Measurements from ENCODE around the gene ACTA2. TPM values are rescaled to one million over a fixed set of nuclear protein-coding genes. Genes with fewer than 3 reads are reported as not detected.
"Not testable (repeated sequence)": the region's sequence is repeated elsewhere in the genome, so short reads cannot be mapped to it uniquely, and the experiment has no call there.

Gene ACTA2
- total RNA-seq, 1 experiment from 2014 or later, result 11.2 TPM

- no peak for DNase-seq (ENCODE audit: low spot score)
These were observed 2.4 kb downstream of the ACTA2 start for GRCh38 chr10:88949912-88950837.

- no peak for DNase-seq (ENCODE audit: low spot score)
These were observed 3.5 kb downstream of the ACTA2 start for GRCh38 chr10:88949051-88949450.

DNA sequence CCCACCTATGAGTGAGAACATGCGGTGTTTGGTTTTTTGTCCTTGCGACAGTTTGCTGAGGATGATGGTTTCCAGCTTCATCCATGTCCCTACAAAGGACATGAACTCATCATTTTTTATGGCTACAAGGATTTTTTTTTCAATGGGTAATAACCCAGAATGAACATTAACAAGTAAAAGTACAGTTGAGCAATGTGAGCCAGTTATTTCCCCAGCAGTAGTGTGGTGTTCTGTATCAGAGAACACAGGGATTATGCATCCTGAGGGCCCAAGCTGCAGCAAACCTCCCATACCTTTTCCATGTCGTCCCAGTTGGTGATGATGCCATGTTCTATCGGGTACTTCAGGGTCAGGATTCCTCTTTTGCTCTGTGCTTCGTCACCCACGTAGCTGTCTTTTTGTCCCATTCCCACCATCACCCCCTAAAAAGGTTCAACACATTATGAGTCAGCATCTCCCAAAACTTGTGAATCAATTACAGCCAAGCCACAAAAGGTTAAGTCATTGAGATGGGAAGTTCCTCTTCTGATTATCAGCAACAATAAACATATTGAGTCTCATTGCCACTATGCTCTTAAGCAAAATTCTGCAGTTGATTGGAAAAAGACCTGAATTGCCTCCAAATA, 5.5 kb downstream of the ACTA2 start:
- no peak for DNase-seq (ENCODE audit: low spot score)

DNA sequence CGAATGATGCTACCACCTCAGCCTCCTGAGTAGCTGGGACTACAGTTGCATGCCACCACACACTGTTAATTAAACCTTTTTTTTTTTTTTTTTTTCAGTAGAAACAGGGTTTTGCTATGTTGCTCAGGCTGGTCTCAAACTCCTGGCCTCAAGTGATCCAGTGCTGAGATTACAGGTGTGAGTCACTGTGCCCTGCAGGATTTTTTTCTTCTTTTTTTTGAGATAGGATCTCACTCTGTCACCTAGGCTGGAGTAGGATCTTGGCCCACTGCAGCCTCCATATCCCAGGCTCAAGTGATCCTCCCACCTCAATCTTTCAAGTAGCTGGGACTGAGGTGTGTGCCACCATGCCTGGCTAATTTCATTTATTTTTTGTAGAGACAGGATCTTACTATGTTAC, 6.4 kb downstream of the ACTA2 start:
- no peak for DNase-seq (ENCODE audit: low spot score)

DNA sequence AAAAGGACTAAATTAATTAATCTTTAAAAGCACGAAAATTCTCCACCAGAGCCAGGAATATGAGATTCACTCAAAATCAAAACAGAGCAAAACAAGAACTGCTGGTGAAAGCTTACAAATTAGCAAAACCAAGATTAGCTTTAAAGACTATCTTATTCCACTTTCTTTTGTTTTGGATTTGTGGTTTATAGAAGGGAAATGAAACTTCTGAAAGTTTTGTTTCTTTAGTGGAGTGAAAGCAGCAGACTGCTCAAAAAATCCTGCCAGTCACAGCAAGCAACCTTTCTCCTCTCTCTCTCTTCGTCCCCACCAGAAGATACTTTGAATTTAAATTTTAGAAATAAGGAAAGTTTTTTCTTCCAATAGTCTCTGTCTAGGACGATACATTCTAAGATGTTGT, 7.8 kb downstream of the ACTA2 start:
- no peak for DNase-seq (ENCODE audit: low spot score)

- no peak for DNase-seq (ENCODE audit: low spot score)
These were observed 8.8 kb downstream of the ACTA2 start for GRCh38 chr10:88943778-88944177.

DNA sequence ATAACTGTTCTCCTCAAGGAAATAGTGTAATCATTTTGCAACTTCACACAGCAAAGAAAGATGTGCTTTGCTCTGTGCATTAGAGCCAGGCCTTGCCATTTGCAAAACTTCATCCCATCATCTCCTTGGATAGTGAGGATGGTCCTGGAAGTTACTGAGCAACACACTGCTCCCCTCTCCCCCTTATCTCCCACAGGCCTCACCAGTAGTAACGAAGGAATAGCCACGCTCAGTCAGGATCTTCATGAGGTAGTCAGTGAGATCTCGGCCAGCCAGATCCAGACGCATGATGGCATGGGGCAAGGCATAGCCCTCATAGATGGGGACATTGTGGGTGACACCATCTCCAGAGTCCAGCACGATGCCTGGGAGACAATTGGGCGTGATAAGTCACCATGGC, 11.5 kb downstream of the ACTA2 start:
- no peak for DNase-seq (ENCODE audit: low spot score)

DNA sequence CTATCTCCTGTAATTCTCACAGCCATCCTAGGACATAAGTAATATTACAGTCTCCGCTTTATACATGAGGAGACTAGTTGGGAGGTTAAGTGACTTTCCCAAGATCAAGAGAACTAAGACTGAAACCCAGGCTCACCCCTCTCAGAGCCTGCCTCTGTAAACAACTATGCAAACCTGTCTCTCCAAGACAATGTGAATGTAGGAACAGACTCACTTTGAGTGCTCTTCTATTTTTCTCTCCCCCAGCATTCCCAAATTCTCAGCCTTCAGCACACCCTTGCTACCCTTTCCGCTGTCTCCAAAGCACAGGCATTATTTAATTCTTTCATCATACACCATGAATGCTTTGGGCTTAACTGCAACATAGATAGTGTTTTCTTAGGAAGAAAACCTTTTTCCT, 13.6 kb downstream of the ACTA2 start:
- no peak for DNase-seq (ENCODE audit: low spot score)

DNA sequence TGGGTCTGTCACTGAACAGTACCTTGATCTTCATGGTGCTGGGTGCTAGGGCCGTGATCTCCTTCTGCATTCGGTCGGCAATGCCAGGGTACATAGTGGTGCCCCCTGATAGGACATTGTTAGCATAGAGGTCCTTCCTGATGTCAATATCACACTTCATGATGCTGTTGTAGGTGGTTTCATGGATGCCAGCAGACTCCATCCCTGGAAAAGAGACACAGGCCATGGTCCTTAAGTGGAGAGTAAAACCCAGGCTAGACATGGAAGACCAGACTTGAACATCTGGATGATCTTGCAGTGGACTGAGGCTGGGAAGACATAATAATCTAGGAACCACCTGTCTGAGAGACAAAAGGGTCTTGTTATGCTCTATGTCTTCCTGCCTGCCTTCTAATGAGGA, 14.5 kb downstream of the ACTA2 start:
- no peak for DNase-seq (ENCODE audit: low spot score)

DNA sequence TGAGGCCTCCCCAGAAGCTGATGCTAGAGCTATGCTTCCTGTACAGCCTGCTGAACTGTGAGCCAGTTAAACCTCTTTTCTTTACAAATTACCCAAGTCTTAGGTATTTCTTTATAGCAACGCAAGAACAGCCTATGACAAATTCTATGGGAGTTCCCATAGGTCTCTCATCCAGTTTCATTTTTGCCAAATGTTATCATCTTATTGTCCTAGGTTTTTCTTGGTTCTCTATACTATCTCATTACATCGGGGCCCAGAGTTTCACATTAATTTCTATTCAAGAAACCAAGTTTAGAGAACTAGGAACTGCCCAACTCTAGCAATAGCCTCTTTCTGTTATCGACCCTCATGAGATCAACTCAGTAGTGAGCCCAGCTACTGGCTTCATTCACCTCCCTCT, 15.9 kb downstream of the ACTA2 start:
- DNase-seq (ENCODE audit: low spot score), result no peak

DNA sequence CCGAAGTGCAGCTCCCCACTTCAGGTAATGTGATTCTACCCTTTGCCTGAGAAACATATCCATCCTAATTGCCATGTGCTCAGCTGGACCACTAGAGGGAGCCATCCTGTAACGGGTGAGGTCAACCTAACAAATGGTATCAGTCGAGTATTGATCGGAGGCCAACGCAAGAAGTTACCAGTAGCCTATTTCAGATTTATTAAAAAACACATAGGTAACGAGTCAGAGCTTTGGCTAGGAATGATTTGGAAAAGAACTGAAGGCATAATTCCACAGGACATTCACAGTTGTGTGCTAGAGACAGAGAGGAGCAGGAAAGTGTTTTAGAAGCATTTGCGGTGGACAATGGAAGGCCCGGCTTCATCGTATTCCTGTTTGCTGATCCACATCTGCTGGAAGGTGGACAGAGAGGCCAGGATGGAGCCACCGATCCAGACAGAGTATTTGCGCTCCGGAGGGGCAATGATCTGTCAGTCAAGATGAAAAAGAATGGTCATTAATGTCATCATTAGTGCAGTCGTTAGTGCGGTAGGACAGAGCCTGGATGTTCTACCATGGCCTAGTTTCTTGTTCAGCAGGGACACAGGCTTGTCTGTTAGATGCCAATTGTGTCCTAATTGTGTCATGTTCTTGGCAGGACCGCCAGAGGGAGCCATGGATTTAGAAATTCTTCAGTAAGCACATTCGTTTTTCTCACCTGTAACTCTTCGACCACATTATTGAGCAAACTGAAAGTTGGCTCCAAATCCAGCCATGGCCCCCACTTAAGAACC, 17.5 kb downstream of the ACTA2 start:
- peak; percentile 76 for DNase-seq (ENCODE audit: low spot score)

DNA sequence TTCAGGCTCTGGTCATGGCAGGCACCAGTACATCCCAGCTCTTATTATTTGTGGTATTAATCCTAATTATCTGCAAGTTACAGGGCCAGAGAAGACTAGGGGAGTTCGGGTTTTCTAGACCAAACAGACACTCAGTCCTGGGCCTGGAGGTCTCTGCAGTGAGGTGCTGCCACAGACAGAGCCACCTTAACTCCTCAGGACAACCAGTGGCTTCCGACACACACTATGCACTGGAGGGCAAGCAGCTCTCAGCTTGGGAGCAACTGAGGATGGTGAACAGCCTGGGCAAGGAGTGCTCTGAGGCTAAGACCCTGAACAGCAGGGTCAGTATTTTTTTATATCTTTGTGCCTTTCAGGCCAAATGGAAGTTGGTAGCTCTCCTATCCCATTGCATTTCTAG, 19.0 kb downstream of the ACTA2 start:
- DNase-seq (ENCODE audit: low spot score), result no peak

- DNase-seq (ENCODE audit: low spot score), result peak; percentile 76
These were observed 19.9 kb downstream of the ACTA2 start for GRCh38 chr10:88932539-88933256.

GRCh38 chr10:88932029-88932428, 20.5 kb downstream of the ACTA2 start:
- not testable (repeated sequence) for DNase-seq (ENCODE audit: low spot score)

DNA sequence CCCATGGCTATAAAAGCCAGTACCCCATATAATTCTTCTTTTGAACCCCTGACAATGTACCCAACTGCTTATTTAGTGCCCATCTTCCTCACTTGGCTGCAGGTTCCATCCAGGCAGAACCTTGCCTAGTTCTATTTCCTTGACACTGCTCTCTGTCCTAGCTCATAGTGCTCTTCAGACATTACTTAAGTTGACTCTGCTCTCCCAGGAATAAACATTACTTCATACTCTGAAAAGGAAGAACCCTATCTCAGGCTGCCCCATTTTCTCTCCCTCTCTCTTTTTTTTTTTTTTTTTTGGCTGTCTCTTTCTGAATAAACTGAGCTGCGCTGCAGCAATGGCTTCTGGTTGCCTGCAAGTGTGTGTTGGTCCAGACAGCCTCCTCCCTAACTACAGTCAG, 21.0 kb downstream of the ACTA2 start:
- DNase-seq (ENCODE audit: low spot score), result no peak

- DNase-seq (ENCODE audit: low spot score), result no peak
These were observed 24.3 kb downstream of the ACTA2 start for GRCh38 chr10:88928254-88928653.

DNA sequence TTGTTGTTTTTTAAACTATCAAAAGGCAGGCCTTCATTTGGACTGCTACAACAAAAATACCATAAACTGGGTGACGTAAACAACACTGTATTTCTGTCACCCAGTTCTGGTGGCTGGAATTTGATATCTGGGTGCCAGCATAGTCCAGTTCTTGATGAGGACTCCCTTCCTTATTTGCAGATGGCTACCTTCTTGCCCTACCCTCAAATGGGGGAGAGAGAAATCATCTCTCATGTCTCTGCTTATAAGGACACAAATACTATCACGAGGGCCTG, 25.2 kb downstream of the ACTA2 start:
- DNase-seq (ENCODE audit: low spot score), result no peak

DNA sequence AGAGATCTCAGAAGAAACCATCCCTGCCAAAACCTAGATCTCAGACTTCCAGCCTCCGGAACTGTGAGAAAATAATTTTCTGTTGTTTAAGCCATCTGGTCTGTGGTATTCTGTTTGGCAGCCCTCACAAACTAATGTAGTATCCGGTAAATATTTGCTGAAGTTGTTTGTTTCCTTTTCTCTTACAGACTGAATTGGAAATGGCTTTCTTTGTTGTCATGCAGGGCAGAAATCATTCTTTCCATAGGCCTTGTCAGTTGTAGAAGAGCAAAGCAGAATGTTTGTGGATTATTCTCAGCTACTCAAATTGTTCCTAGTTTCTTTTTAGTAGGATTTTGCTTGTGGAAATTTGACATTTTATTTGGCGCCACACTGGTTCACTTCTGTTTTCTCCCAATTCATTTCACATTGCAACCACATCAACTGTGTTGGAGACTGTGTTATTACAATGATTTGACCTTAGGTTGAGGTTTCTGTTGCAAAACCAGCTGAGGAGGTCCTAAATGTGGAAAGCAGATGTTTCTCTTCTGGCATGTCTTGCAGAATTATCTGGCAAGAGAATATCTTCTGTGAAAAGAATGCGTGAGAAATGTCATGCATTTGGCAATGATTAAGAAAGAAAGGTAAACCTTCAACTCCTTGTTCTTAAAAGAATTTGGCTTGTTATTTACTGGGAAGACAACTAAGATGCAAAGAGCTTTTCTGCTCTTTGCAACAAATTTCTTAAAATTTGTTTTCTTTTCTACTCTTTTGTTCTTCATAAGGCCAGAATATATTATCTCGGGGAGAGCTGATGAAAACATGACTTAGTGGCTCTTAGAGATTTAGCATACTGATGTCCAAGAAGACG, 25.8 kb downstream of the ACTA2 start:
- DNase-seq (ENCODE audit: low spot score), result no peak

GRCh38 chr10:88923520-88923919, 29.1 kb downstream of the ACTA2 start:
- no peak for DNase-seq (ENCODE audit: low spot score)

DNA sequence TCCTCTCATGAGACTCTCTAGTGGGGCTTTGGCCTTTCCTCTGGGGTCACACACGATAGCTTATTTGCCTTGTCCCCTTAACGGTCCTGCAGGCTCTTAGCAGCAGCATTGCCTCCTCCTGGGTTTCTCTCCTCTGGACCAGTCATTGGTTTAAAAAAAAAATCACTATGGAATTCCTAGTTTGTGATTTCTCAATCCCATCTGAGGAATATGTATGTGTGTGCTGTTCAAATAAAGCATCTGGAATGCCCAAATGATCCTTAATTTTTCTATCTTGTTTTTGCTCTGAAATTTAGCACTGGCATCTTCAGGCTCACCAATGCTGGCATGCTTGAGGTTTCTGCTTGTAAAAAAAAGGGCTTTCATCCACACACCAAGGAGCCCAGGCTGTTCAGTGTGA, 30.5 kb downstream of the ACTA2 start:
- DNase-seq (ENCODE audit: low spot score), result no peak

- DNase-seq (ENCODE audit: low spot score), result no peak
These were observed 31.5 kb downstream of the ACTA2 start for GRCh38 chr10:88920986-88921593.
